GM12878 (cell line): ENCODE data around the gene RFX1. TPM values are rescaled to one million over a fixed set of nuclear protein-coding genes. Genes with fewer than 3 reads are reported as not detected.
A peak's percentile ranks its signal among the peaks of the same experiment; 100 is the strongest.

Experiments used
- ATAC-seq: fragments of 200-7000 bp; cut with Tn5 transposase; 3 replicates; pipeline ENCODE4 v1.9.1; 2020; ENCODE audit warnings: mild to moderate bottlenecking, moderate library complexity
- BruUV-seq: library from RNA; stranded (reverse); fragments of 400-500 nt; replicated peaks from 2 replicates; lab custom pipeline; 2021; lab: Mats Ljungman, UMichigan
- CTCF ChIA-PET: fragments of 300-600 bp; sonication (Branson Sonifier 250); formaldehyde crosslinking; extraction: SDS; loops from one replicate; lab custom pipeline; 2021; ENCODE audit warnings: inconsistent platforms; lab: Yijun Ruan, JAX
- POLR2A ChIA-PET: fragments of 350-600 bp; formaldehyde crosslinking; extraction: SDS; loops from one replicate; lab custom pipeline; 2021; ENCODE audit warnings: inconsistent platforms; lab: Charles Lee
- RAD21 ChIA-PET: fragments of 300-600 bp; sonication (Branson Sonifier 250); formaldehyde crosslinking; loops from one replicate; lab custom pipeline; 2023; ENCODE audit warnings: antibody characterized with exemption; ENCODE audit not compliant: unreplicated experiment; lab: Charles Lee
- SMC1A ChIA-PET: fragments of 300-600 bp; sonication (Branson Sonifier 250); formaldehyde crosslinking; loops from one replicate; lab custom pipeline; 2023; ENCODE audit not compliant: unreplicated experiment, uncharacterized antibody; lab: Charles Lee
- DNase-seq: peaks from one replicate; pipeline ENCODE4 v3.0.0-alpha.2; 2011; ENCODE audit warnings: low read depth, low spot score
- FAIRE-seq: peaks from 3 replicates; lab custom pipeline; 2011; peaks lifted over from hg19 to GRCh38; lab: Jason Lieb, UNC
- H2AFZ ChIP-seq: 2 replicates; pipeline ENCODE4 v1.6.0; 2011; ENCODE audit warnings: low read depth, low read length, control low read depth; ENCODE audit not compliant: control insufficient read depth
- H3K27ac ChIP-seq: 2 replicates; pipeline ENCODE4 v1.5.1; 2011; ENCODE audit warnings: control low read depth; ENCODE audit not compliant: control insufficient read depth, insufficient read depth
- H3K27me3 ChIP-seq, 2 experiments: replicated peaks in 1 of 2; 2 replicates each; pipeline versions ENCODE4 v1.6.0 to v1.6.1; 2011; ENCODE audit warnings: low read length in 1 of 2; ENCODE audit not compliant: control insufficient read depth in 2 of 2, insufficient read depth in 2 of 2
- H3K36me3 ChIP-seq, 2 experiments: 2 replicates each; pipeline ENCODE4 v1.5.1; 2011; ENCODE audit warnings: low read length in 1 of 2; ENCODE audit not compliant: control insufficient read depth in 2 of 2, insufficient read depth in 2 of 2
- H3K4me1 ChIP-seq: 2 replicates; pipeline ENCODE4 v1.6.1; 2011; ENCODE audit warnings: mild to moderate bottlenecking, low read length, moderate library complexity, mixed read lengths; ENCODE audit not compliant: control insufficient read depth, insufficient read depth
- H3K4me2 ChIP-seq: 2 replicates; pipeline ENCODE4 v1.6.0; 2011; ENCODE audit warnings: control low read depth; ENCODE audit not compliant: control insufficient read depth, insufficient read depth
- H3K4me3 ChIP-seq: fragments of 200-600 bp; sonication (generic); 2 replicates; pipeline ENCODE4 v1.5.1; 2016
- H3K79me2 ChIP-seq: 2 replicates; pipeline ENCODE4 v1.6.0; 2011; ENCODE audit warnings: low read length; ENCODE audit not compliant: control insufficient read depth, insufficient read depth
- H3K9ac ChIP-seq: 2 replicates; pipeline ENCODE4 v1.8.0; 2011; ENCODE audit warnings: low read length, control low read depth, mixed read lengths; ENCODE audit not compliant: control insufficient read depth, insufficient read depth
- H3K9me3 ChIP-seq: replicated peaks from 3 replicates; pipeline ENCODE4 v1.5.1; 2011; ENCODE audit warnings: mild to moderate bottlenecking, low read length; ENCODE audit not compliant: control insufficient read depth, insufficient read depth
- H4K20me1 ChIP-seq: 2 replicates; pipeline ENCODE4 v1.6.0; 2011; ENCODE audit not compliant: control insufficient read depth, insufficient read depth
- ATF7 ChIP-seq: fragments of 450-650 bp; IDR thresholded peaks from 2 replicates; pipeline ENCODE4 v1.6.1; 2016; ENCODE audit warnings: low read depth, mild to moderate bottlenecking
- CBFB ChIP-seq: IDR thresholded peaks from 2 replicates; pipeline ENCODE4 v1.6.1; 2016; ENCODE audit warnings: antibody characterized with exemption, low read depth
- CREM ChIP-seq: IDR thresholded peaks from 2 replicates; pipeline ENCODE4 v1.6.1; 2014; ENCODE audit warnings: antibody characterized with exemption, low read depth
- FOXK2 ChIP-seq: fragments of 450-650 bp; IDR thresholded peaks from 2 replicates; pipeline ENCODE4 v1.6.1; 2017; ENCODE audit warnings: mild to moderate bottlenecking, moderate library complexity
- HSF1 ChIP-seq: fragments of 150-350 bp; IDR thresholded peaks from 2 replicates; pipeline ENCODE4 v1.6.1; 2014; ENCODE audit warnings: mild to moderate bottlenecking, low read depth, low read length
- IKZF2 ChIP-seq, 2 experiments: fragments of 450-650 bp; IDR thresholded peaks; 2 replicates each; pipeline ENCODE4 v1.6.1; 2017; ENCODE audit warnings: mild to moderate bottlenecking in 2 of 2, moderate library complexity in 2 of 2
- MLLT1 ChIP-seq: fragments of 450-650 bp; IDR thresholded peaks from 2 replicates; pipeline ENCODE4 v1.6.1; 2016; ENCODE audit warnings: mild to moderate bottlenecking
- MTA2 ChIP-seq: fragments of 450-650 bp; IDR thresholded peaks from 2 replicates; pipeline ENCODE4 v1.6.1; 2016; ENCODE audit warnings: low read depth, mild to moderate bottlenecking, moderate library complexity
- POU2F2 ChIP-seq: IDR thresholded peaks from 3 replicates; pipeline ENCODE4 v1.6.1; 2011; ENCODE audit warnings: low read depth, mild to moderate bottlenecking, low read length, borderline replicate concordance
- RAD21 ChIP-seq: IDR thresholded peaks from 2 replicates; pipeline ENCODE4 v1.6.1; 2011; ENCODE audit warnings: mild to moderate bottlenecking, low read depth, low read length, moderate library complexity; ENCODE audit not compliant: insufficient read depth
- WGBS: methylation state at CpG from one replicate; pipeline ENCODE4 v1.1.6; 2016; ENCODE audit warnings: low lambda C conversion rate; ENCODE audit not compliant: insufficient replicate concordance, insufficient coverage; ENCODE audit errors: missing lambda C conversion rate; 5-methylcytosine and 5-hydroxymethylcytosine counted together
- in situ Hi-C: fragments of 300-500 bp; cut with MboI; formaldehyde crosslinking; loops from 9 replicates; pipeline ENCODE4 v1.14.3; 2018; ENCODE audit warnings: mixed read lengths
- intact Hi-C: fragments of 100-400 bp; cut with micrococcal nuclease; formaldehyde crosslinking; loops from one replicate; pipeline ENCODE4 v1.14.2; 2022; ENCODE audit not compliant: unreplicated experiment
- polyA plus RNA-seq, 11 experiments: library from polyadenylated mRNA; depleted of rRNA in 4 of 11; unstranded in 6 of 11; stranded (reverse) in 5 of 11; fragments of >200 nt; fragmentation: Nextera tagmentation in 4 of 11; fragmentation: Illumina TruSeq in 1 of 11; extraction: Ambion mirVana in 4 of 11; extraction: Trizol in 1 of 11; gene quantifications; 1 replicate in 1 of 11; 2 replicates in 10 of 11; pipeline versions ENCODE4 v1.2.1 to v1.2.3, GENCODE V29; 2011 to 2016; ENCODE audit warnings: inconsistent platforms in 2 of 11, missing spikeins in 2 of 11, low read depth in 1 of 11
- total RNA-seq, 4 experiments: library from RNA; depleted of rRNA in 3 of 4; stranded (reverse); fragments of >200 nt in 3 of 4; fragmentation: Illumina TruSeq in 1 of 4; extraction: Trizol in 1 of 4; gene quantifications; 2 replicates each; pipeline versions ENCODE4 v1.2.1 to v1.2.3, GENCODE V29; 2013 to 2021
- TF ChIP-seq, protein P1 (sequence below): fragments of 450-650 bp; IDR thresholded peaks from 2 replicates; pipeline ENCODE4 v1.6.1; 2018; ENCODE audit warnings: borderline replicate concordance, mild to moderate bottlenecking; ENCODE audit not compliant: partially characterized antibody

Gene RFX1
- total and polyA plus RNA-seq, 10 of the 15 experiments (the other 5 are each of a cell fraction or from before 2014, with no cell fraction given), result 0.05 to 11.0 (median 1.5) TPM

DNA sequence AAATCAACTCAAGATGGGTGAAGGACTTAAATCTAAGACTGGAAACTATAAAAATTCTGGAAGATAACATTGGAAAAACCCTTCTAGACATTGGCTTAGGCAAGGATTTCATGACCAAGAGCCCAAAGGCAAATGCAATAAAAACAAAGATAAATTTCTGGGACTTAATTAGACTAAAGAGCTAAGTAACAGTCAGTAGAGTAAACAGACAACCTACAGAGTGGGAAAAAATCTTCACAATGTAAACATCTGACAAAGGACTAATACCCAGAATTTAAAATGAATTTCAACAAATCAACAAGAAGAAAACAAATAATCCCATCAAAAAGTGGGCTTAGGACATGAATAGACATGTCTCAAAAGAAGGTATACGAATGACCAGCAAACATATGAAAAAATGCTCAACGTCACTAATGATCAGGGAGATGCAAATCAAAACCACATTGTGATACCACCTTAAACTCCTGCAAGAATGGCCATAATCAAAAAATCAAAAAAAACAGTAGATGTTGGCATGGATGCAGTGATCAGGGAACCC, 6.3 kb upstream of the RFX1 start:
- FAIRE-seq (no peak), DNase-seq (no peak), ATAC-seq (no peak)
- Histone ChIP-seq H3K9me3 (no peaks in the 10 kb centered on the region), H3K4me1 (peaks cover 22% of the 10 kb centered on the region), H3K27me3 (no peaks in the 10 kb centered on the region), H3K9ac (no peak overlapping the region), H3K79me2 (no peaks in the 10 kb centered on the region), H3K27ac (no peak overlapping the region), H3K36me3 (no peaks in the 10 kb centered on the region), H3K4me2 (no peak overlapping the region), H3K4me3 (no peak overlapping the region), H4K20me1 (no peaks in the 10 kb centered on the region), H2AFZ (no peak overlapping the region)
- CTCF ChIA-PET, result no interaction called here
- POLR2A ChIA-PET, result interaction anchor here (0.6 kb wide), 1 partner anchor 212 kb away, joined by 7 read pairs; no protein-coding TSS in a partner anchor
- RAD21 ChIA-PET, result interaction anchor here (0.6 kb wide), 1 partner anchor 8 kb away, joined by 3 read pairs; no protein-coding TSS in a partner anchor
- TF ChIP-seq IKZF2 (IDR thresholded peaks at IDR 0.05) (0 out of 4 replicates have a peak, but pooled peaks of 1 of the 2 experiments have one; percentile 18), MTA2 (peak; percentile 23; the same call in 1 of the 2 replicates), CREM (no peak), ATF7 (peak; percentile 10; the same call in 1 of the 2 replicates), POU2F2 (peak; percentile 39; the same call in 1 of the 3 replicates), MLLT1 (no peak), FOXK2 (no peak), HSF1 (no peak), CBFB (no peak), RAD21 (no peak)
- TF ChIP-seq, protein P1, sequence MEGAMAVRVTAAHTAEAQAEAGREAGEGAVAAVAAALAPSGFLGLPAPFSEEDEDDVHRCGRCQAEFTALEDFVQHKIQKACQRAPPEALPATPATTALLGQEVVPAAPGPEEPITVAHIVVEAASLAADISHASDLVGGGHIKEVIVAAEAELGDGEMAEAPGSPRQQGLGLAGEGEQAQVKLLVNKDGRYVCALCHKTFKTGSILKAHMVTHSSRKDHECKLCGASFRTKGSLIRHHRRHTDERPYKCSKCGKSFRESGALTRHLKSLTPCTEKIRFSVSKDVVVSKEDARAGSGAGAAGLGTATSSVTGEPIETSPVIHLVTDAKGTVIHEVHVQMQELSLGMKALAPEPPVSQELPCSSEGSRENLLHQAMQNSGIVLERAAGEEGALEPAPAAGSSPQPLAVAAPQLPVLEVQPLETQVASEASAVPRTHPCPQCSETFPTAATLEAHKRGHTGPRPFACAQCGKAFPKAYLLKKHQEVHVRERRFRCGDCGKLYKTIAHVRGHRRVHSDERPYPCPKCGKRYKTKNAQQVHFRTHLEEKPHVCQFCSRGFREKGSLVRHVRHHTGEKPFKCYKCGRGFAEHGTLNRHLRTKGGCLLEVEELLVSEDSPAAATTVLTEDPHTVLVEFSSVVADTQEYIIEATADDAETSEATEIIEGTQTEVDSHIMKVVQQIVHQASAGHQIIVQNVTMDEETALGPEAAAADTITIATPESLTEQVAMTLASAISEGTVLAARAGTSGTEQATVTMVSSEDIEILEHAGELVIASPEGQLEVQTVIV, result no peak
- 14% methylated on average over 2 of the region's 2 CpGs for WGBS
- no TSS peak for BruUV-seq
- SMC1A ChIA-PET, result interaction anchor here (0.6 to 1.2 kb wide), 3 partner anchors 10 to 322 kb away, joined by 3 read pairs; no protein-coding TSS in a partner anchor
- in situ Hi-C loops, result loop anchor here (10.0 kb wide), 1 partner anchor 848 kb away; no protein-coding TSS in a partner anchor
- intact Hi-C loops, result no loop called here
